OCI-LY3 (cell line): ENCODE results near the gene PPP3CB.

Experiments used
- EZH2phosphoT487 ChIP-seq: fragments of 200-600 bp; shearing (Covaris generic); IDR thresholded peaks from 2 replicates; pipeline ENCODE4 v1.6.1; 2018; ENCODE audit warnings: antibody characterized with exemption, mixed run types, low read depth
- TF ChIP-seq, protein P1 (sequence below): fragments of 200-600, 300-600 bp; sonication (generic); IDR thresholded peaks from 2 replicates; pipeline ENCODE4 v1.5.1; 2014; ENCODE audit warnings: antibody characterized with exemption, low read length, low read depth

DNA sequence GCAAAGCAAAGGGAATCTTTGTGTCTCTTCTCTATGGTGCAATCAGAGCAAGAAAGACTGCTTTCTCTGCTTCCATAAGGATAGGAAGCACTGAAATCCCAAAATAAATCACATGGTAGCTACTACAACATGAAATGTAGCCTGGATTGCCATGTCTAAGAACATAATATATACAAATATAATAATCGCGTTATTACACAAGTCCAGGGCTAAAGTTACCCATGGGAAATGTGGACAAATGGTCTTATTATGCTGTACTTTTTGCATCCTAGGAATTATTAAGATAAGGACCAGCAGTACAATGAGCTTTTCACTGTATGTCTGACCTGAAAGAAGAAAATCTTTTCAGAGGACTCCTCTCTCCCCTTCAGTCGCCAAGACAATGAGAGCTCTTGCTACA lies 23.5 kb upstream of the PPP3CB start:
- TF ChIP-seq, protein P1, sequence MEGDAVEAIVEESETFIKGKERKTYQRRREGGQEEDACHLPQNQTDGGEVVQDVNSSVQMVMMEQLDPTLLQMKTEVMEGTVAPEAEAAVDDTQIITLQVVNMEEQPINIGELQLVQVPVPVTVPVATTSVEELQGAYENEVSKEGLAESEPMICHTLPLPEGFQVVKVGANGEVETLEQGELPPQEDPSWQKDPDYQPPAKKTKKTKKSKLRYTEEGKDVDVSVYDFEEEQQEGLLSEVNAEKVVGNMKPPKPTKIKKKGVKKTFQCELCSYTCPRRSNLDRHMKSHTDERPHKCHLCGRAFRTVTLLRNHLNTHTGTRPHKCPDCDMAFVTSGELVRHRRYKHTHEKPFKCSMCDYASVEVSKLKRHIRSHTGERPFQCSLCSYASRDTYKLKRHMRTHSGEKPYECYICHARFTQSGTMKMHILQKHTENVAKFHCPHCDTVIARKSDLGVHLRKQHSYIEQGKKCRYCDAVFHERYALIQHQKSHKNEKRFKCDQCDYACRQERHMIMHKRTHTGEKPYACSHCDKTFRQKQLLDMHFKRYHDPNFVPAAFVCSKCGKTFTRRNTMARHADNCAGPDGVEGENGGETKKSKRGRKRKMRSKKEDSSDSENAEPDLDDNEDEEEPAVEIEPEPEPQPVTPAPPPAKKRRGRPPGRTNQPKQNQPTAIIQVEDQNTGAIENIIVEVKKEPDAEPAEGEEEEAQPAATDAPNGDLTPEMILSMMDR, result no peak
- no peak for TF ChIP-seq EZH2phosphoT487
